HG03097 (cell line): ENCODE results near the gene CLCA2.

Experiments
- ATAC-seq: cut with Tn5 transposase; IDR thresholded peaks from one replicate; pipeline ENCODE4 v1.9.1; 2021; ENCODE audit not compliant: unreplicated experiment, low FRiP score

The CLCA2 gene

DNA sequence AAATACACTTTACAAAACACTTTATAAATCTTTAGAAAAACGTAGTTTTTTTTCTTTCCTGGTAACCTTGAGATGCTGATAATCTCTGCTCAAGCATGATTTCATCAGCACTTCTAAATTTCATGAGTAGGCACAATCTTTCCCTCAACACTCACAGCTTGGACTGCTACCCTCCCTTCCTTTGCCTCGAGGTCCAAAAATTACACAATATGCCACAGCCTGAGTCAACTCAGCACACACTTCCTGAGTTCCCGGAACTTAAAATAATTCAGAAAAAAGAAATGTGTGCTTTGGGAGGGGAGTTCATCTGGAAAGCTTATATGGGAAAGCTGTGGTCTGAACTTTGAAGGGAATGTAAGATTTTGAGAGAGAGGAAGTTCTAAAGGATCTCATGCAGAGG lies 5.9 kb downstream of the CLCA2 start:
- no peak for ATAC-seq

DNA sequence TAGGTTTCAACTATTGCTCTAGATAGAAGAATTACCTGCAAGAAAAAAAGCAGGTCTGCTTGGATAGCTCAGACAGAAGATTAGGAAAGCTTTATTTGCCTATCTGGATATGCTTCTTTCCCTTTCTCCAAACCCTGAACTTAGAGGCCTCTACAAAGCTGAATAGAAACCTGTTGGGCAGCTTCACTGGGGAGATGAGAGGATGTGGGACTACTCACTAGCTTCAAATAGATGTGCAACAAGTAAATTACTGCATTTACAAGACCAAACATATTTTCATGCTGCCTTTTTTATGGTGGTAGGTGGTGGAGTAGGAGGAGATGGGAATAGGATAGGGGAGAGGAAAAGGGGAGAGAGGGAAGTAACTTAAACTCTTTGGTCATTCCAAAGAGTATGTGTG lies 6.4 kb downstream of the CLCA2 start:
- ATAC-seq, result no peak

DNA sequence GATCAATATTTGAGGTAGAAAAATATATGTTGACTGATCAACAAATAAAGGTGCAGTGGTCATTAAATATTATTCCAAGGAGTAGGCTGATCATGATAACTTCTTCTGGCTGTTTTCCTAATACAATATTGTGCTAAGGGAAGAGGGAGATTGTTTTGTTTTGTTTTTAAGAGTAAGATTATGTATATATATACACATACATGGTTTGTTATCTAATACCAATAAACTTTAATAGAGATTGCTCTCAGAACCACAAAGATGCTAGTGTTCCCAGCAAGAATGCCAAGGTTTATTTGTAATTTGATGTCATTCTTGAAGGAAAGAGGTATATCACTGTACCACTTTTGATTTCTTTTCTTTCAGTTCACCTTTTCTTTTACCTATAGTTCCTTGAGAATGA lies 10.1 kb downstream of the CLCA2 start:
- ATAC-seq, result no peak

DNA sequence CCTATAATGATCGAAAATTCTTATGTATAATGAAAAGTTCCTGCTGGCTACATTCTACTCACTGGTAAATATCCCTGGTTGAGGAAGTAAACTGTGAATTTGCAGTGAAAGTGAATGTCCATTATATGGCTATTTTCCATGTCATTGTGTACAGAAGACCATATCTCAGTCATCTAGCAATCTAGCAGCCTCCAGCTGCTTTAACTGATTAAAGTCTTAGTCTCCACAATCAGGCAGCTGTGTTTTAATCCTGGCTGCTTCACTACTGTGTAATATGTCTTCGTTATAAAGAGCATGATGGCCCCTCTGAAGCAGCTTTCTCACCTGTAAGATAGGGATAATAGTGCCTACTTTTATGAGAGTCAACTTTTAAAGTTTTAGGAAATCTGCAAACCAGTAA lies 11.4 kb downstream of the CLCA2 start:
- ATAC-seq, result no peak

DNA sequence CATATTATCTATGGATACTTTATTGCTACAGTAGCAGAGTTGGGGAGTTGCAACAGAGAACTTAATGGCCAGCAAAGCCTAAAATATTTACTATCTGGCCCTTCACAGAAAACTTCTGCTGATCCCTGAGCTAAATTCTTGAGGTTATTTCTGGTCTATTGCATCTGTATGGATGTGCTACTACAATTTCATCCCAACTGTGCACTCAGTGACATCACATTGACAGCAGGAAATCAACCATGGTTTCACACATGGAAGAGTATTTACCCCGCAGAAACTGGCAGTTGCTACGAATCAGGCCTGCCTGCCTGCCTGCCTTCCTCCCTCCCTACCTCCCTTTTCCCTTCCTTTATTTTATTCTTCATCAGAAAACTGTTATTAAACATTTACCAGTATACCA lies 12.1 kb downstream of the CLCA2 start:
- no peak for ATAC-seq

DNA sequence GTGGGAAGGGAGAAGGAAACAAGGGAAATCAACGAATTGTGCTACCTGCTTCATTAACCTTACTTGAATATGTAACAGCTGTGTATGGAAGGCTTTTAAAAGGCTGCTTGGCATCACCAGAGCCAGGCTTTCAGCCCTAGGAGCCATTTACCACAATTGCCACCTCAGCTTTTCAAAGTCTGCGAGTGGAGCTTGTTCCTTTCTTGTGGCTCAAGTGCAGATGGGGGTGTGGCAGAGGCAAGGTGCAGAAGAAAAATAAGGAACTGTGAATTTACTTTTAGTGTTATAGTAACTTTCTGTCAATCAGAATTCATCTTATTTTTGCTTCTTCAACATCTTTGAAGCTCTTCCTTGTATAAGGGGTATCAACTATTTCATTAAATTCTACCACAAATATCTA lies 17.6 kb downstream of the CLCA2 start:
- ATAC-seq, result no peak

DNA sequence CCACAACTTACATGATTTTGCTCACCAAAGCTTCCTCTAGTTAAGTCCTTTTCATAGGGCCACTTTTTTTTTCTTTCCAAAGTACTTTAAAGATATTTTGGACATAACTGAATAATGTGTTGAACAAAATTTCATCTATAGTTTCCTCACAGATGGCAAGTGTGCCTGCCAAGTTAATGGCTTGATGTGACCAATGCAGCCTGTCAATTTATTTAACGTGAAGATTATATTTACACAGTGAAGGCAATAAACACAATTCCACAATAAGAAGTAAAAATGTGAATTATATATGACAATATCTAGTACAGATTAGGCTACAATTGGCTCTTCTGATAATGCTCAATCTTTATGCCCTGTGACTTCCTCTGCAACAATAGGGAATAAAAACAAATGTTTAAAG lies 18.0 kb downstream of the CLCA2 start:
- ATAC-seq, result no peak

DNA sequence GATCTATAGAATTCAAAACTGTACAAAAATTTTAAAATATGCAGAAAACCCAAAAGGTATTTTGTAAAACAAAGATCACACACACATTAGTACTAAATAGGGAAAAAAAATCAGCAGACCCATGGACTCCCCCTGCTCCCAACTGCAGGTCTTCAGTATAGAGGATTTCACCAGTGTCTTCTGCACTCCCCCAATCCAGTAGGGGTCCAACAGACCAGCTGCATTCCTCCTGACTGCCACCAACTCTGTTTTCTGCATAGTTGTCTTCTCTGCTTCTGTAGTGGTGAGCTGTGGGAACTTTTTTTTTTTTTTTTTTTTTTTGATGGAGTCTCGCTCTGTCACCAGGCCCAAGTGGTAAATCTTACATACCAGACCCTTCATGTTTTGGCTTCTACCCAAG lies 21.9 kb downstream of the CLCA2 start:
- ATAC-seq, result no peak

DNA sequence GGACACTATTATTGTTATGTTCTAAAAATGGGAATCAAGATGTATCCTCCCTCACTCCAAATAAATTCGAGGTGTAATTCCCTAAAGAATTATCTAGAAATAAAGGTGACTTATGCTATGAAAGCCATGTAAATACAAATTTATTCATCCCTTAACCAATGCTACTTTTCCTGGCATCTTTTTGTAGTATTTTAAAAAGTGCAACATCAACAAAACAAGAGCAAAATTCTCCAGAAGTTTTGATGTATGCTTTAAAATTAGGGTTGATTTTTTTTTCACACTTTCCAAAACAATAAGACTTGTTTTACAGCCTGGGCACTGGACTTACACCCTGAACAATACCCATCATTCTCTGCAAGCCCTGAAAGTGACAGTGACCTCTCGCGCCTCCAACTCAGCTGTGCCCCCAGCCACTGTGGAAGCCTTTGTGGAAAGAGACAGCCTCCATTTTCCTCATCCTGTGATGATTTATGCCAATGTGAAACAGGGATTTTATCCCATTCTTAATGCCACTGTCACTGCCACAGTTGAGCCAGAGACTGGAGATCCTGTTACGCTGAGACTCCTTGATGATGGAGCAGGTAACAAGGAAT lies 23.3 kb downstream of the CLCA2 start:
- no peak for ATAC-seq

DNA sequence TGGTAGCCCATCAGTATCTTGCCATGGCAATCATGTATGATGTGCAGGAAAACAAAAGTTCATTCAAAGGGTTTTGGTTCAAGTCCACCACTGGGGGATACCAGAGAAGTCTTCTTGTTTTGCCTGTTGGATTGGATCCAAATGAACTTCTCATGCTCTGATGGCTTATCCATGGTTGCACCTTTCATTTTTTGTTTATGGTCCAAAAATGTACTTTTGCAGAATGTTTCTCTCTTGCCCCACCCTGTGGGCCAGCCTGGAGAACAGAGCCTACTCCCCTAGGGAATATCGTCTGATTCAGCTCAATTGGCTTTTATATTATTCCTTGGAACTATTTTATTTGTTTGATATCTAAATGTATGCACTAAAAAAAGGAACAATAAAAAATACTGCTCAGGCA lies 24.7 kb downstream of the CLCA2 start:
- ATAC-seq, result no peak

DNA sequence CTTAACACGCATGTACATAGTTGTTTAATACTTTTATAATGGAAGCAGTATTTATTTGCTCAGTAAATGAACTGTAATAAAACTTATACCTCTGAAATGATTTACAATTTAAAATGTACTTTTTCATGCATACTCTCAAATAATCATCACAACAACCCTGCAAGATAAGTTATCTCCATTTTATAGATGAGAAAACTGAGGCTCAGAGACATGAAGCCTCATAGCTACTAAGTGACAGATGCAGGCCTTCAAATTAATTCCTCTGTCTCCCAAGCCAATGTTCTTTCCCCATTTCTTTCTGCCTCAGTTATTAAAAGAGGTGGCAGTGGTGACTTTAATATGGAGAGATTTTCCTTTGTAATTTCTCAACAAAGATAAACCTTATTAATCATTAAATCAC lies 25.1 kb downstream of the CLCA2 start:
- no peak for ATAC-seq

DNA sequence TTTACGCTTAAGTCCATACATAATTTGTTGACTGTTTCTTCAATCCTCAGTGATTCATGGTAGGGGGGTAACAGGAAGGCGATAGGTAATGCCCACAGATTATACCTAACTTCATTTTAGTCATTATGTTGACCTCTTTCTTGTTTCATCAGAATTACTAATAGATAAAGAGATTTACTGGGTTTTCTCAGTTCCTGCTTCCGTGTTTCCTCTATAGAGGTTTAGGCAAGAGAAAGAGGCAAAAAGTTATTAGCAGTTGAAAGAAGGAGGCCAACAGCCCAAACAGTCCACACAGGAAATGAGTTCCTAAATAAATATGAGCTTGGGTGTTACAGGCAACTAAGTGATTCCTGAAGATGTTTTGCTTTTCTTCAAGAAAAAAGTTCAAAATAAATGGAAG lies 26.9 kb downstream of the CLCA2 start:
- no peak for ATAC-seq

DNA sequence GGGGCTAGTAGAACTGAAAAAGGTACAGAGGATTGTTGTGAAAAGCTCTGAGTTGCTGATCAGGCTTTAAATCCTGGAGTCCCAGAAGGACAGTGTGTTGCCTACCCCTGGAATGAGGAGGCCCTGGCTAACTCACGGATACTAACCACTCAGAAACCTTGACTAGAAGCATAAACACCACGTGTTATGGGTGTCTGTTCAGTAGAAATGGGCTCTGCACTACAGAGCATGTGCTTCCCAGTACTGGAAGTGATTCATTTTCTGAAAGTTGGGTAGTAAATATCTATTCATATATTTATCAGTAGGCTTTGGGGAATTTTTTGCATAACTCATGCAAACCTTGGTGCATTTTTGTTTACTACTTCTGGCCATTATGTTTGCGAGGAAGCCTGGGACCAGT lies 29.7 kb downstream of the CLCA2 start:
- no peak for ATAC-seq

DNA sequence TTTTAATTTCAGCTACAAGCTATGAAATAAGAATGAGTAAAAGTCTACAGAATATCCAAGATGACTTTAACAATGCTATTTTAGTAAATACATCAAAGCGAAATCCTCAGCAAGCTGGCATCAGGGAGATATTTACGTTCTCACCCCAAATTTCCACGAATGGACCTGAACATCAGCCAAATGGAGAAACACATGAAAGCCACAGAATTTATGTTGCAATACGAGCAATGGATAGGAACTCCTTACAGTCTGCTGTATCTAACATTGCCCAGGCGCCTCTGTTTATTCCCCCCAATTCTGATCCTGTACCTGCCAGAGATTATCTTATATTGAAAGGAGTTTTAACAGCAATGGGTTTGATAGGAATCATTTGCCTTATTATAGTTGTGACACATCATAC lies 31.1 kb downstream of the CLCA2 start:
- no peak for ATAC-seq

DNA sequence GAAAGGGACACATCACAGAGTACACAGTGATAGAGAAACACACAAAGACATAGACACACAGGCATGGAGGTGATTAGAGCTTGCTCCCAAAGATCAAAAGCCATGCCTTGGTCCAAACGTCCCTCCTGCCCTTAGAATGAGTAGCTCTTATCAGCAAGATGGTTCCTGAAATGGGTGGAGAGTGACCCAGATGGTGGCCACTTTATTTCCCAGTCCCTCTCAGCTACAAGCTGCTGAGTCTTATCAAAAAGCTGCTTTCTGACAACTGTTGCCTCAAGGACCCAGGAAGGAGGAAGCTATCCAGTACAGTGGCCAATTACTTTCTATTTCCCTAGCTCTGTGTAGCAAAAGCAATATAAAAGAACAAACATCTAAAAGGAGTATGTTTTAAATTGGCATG lies 37.0 kb downstream of the CLCA2 start:
- no peak for ATAC-seq

DNA sequence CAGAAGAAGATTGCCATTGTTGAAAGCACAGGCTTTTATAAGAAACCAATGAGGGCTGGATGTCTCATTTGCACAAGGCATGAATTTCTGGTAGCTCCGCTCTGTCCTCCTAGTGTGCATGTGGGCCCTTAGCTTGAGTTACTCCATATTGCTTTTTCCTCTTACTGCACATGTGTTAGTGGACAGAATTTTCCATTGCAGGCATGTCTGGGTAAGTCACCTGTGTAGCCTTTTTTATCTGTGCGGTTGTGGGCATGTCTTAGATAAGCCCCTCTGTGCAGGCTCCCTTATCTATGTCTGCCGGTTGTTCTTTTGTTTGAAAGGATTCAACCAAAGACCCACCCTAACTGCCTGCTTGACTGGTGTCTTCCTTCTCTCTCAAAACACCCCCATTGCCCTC lies 37.5 kb downstream of the CLCA2 start:
- no peak for ATAC-seq

DNA sequence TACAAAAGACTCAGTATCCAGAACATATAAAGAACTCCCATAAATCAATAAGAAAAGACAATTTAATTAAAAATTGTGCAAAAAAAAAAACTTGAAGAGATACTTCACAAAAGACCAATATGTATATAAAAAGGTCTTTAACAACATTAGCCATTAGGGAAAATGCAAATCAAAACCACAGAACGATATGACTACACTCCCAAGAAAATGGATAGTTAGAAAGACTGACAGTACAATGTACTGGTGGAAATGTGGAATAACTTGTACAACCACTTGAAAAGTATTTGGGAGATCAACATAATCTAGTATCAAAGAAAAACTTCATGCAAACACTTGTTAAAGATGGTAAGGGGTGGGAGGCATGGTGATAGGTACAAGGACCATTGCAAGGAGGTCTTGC lies 40.8 kb downstream of the CLCA2 start:
- ATAC-seq, result no peak

DNA sequence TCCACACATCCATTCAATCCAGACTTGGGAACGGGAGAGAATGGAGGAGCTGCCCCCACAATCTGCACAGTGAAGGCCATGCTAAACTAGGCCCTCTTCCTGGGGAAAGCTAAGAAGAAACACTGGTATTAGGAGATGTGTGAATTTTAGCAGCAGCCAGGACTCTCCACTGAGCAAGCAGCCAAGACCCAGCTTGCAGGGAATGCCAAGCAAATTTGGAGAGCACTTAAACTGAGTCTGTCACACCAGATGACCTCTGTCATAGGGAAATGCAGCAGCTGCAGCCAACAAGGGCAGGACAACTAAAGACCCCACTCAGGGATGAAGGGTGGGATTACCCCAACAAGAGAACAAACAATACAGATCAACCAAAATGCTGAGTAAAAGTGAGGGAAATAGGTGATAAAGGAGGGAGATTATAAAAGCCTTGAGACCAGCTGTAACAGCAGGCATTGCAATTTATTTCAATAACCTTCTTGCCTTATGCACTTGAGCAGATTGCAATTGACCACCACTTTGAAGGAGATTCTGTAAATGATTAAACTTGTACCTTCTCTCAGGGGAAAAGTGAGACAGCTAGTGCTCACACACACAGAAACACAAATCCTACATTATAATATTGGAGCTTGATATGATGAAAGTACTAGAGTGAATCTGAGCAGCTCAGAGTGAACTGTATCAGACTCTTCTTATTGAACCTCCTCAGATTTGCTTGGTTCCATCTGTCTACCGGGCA lies 42.3 kb downstream of the CLCA2 start:
- ATAC-seq, result no peak

DNA sequence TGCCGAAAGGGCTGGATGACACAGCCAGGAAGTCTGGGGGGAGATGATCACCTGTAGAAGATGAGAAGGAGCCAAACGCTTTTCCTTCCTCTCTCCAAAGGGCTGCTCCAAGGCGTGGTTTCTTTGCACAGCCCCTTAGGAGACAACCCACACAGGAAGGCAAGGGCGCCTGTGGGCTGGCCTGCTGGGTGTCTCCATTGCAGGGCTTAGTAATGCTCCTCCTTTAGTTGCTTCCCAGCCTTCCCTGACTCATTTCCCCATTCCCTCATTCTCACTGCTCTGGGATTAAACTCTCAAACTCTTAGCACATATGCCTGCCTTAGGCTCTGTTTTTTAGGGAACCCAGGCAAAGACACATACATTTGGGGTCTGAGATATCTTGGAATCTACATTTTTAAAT lies 43.0 kb downstream of the CLCA2 start:
- no peak for ATAC-seq

DNA sequence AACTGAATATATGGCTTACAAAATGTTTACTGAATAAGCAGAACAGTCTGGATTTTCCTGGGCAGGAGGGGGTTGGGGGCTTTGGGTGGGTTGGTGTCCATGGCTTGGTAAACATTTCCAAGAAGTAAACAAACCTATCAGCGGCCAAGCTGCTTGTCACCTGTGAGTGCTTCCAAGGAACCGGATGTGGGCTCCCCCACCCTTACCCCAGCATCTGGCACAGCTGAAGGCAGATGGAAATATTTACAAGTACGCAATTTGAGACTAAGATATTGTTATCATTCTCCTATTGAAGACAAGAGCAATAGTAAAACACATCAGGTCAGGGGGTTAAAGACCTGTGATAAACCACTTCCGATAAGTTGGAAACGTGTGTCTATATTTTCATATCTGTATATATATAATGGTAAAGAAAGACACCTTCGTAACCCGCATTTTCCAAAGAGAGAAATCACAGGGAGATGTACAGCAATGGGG lies 44.6 kb downstream of the CLCA2 start, which contains the start of gene CLCA1:
Gene CLCA1 (plus strand): TSS at position 427 of the 477 bp plus-strand sequence. CDS start 45 bp downstream, at position 472.
- no peak for ATAC-seq

DNA sequence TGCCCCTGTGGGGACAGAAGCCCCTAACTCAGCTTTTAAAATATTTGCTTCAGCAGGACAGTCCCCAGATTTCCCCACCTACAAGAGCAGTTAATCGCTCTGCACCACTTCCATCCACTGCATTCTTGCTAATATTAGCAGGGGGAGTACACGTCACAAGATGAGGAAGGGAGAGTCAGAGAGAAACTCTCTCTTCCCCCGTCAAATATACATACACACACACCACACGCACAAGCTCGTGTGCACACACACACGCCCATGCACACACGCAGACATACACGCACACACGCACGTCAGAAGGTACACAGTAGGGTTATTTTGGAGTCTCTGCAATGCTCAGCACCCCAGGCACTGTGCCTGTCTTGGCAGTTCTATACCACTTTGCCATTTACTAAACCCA lies 46.9 kb downstream of the CLCA2 start:
- no peak for ATAC-seq

DNA sequence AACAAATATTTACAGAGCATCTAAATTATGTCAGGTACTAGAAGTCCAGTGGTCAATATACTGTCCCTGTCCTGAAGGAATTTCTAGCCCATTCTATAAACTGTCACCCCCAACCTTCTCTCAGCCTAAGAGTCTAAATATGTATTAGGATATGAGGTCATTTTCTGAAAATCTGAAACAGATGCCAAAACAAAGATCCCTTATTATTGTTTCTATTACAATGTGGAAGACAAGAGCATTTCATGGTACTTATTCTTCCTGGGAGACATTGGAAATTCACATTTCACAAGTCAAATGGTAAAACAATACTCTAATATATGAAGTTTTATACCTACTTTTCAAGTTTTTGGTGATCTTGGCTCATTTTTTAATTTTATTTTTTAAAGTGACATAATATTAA lies 47.3 kb downstream of the CLCA2 start:
- ATAC-seq, result no peak
